Activated naive CD4-positive, alpha-beta T cell treated with anti-CD3 and anti-CD28 coated beads for 36 hours (primary cell): Measurements from ENCODE around the gene IZUMO4. TPM values are rescaled to one million over a fixed set of nuclear protein-coding genes. Genes with fewer than 3 reads are reported as not detected.
A peak's percentile ranks its signal among the peaks of the same experiment; 100 is the strongest.
"Not testable (repeated sequence)": the region's sequence is repeated elsewhere in the genome, so short reads cannot be mapped to it uniquely, and the experiment has no call there.

ENCODE experiments used
- CTCF ChIA-PET: fragments of 350-600 bp; sonication (Branson Sonifier 250); formaldehyde crosslinking; loops from one replicate; lab custom pipeline; 2021; ENCODE audit warnings: antibody characterized with exemption; lab: Charles Lee
- DNase-seq: peaks from one replicate; pipeline ENCODE4 v3.0.0-alpha.2; 2020
- H3K27ac Mint-ChIP-seq: one replicate; pipeline ENCODE4 v1.8.0; 2021; ENCODE audit warnings: mild to moderate bottlenecking, mixed read lengths
- H3K27me3 Mint-ChIP-seq: one replicate; pipeline ENCODE4 v1.8.0; 2021; ENCODE audit warnings: low read depth, mixed read lengths
- H3K36me3 Mint-ChIP-seq: one replicate; pipeline ENCODE4 v1.8.0; 2021; ENCODE audit warnings: low read depth, mixed read lengths
- H3K4me1 Mint-ChIP-seq: one replicate; pipeline ENCODE4 v1.8.0; 2021; ENCODE audit warnings: low read depth, mixed read lengths
- H3K4me3 Mint-ChIP-seq: one replicate; pipeline ENCODE4 v1.8.0; 2021; ENCODE audit warnings: mild to moderate bottlenecking, moderate library complexity, mixed read lengths
- H3K9me3 Mint-ChIP-seq: one replicate; pipeline ENCODE4 v1.8.0; 2021; ENCODE audit warnings: mixed read lengths
- intact Hi-C: fragments of 100-400 bp; cut with micrococcal nuclease; formaldehyde crosslinking; loops from one replicate; pipeline ENCODE4 v1.15.1; 2023
- total RNA-seq, 2 experiments: library from RNA; stranded (reverse); gene quantifications; one replicate each; pipeline ENCODE4 v1.2.3, GENCODE V29; 2021

IZUMO4 gene
- total RNA-seq, 2 experiments from 2014 or later: 13.1 to 14.2 TPM

DNA sequence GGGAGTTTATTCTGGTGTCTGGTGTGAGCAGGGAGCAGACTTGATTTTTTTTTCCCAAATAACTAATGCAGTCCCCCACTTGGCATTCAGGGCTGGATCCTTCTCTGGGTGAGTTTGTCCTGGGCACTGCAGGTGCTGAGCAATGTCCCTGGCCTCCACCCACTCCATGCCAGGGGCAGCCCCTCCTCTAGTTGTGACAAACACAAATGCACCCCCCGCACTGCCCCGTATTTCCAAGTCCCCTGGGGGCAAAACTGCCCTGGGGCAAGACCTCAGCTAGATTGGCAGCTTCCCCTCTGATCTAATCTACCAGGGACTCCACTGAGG is 7.0 kb upstream of the IZUMO4 start:
- Mint-ChIP-seq H3K9me3 (no peaks in the 10 kb centered on the region), H3K27me3 (no peaks in the 10 kb centered on the region), H3K4me1 (peaks cover 73% of the 10 kb centered on the region), H3K4me3 (peak overlapping the region; percentile 43), H3K27ac (peak overlapping the region; percentile 85), H3K36me3 (peaks cover 11% of the 10 kb centered on the region)
- CTCF ChIA-PET: no interaction called here
- no peak for DNase-seq
- intact Hi-C loops: loop anchor here (10.0 kb wide), 1 partner anchor 525 kb away; no protein-coding TSS in a partner anchor

- not testable (repeated sequence) for H3K27me3 Mint-ChIP-seq, H3K4me3 Mint-ChIP-seq, H3K27ac Mint-ChIP-seq, H3K36me3 Mint-ChIP-seq, DNase-seq, H3K9me3 Mint-ChIP-seq
- H3K4me1 Mint-ChIP-seq: peaks cover 67% of the 10 kb centered on the region
- CTCF ChIA-PET: interaction anchor here (0.7 to 1.5 kb wide), 2 partner anchors 8 to 97 kb away, joined by 4 to 8 read pairs; no protein-coding TSS in a partner anchor
- intact Hi-C loops: loop anchor here (10.0 kb wide), 1 partner anchor 523 kb away; no protein-coding TSS in a partner anchor
Observed at GRCh38 chr19:2091926-2092525, 4.7 kb upstream of the IZUMO4 start.

GRCh38 chr19:2096034-2096479 is 658 bp upstream of the IZUMO4 start, which contains the start of gene MOB3A:
MOB3A (minus strand) TSS chr19:2096326; CDS start chr19:2078560, 17,766 bp downstream.
- H3K36me3 Mint-ChIP-seq: peaks cover 5% of the 10 kb centered on the region
- intact Hi-C loops: loop anchor here (1.0 to 10.0 kb wide), 12 partner anchors 11 to 519 kb away; partner anchors contain the start of genes AP3D1, KLF16, PLEKHJ1 and SF3A2
- CTCF ChIA-PET: interaction anchor here (0.7 to 2.1 kb wide), 3 partner anchors 14 to 56 kb away, joined by 3 to 7 read pairs (median 3); partner anchors contain the start of gene AP3D1
- peak within 1 kb of the TSS; percentile 94 for H3K4me3 Mint-ChIP-seq
- H3K4me1 Mint-ChIP-seq: peaks cover 38% of the 10 kb centered on the region
- H3K27ac Mint-ChIP-seq: peak within 1 kb of the TSS; percentile 92
- DNase-seq: peak; percentile 84
- H3K27me3 Mint-ChIP-seq: no peaks in the 10 kb centered on the region
- no peaks in the 10 kb centered on the region for H3K9me3 Mint-ChIP-seq

DNA sequence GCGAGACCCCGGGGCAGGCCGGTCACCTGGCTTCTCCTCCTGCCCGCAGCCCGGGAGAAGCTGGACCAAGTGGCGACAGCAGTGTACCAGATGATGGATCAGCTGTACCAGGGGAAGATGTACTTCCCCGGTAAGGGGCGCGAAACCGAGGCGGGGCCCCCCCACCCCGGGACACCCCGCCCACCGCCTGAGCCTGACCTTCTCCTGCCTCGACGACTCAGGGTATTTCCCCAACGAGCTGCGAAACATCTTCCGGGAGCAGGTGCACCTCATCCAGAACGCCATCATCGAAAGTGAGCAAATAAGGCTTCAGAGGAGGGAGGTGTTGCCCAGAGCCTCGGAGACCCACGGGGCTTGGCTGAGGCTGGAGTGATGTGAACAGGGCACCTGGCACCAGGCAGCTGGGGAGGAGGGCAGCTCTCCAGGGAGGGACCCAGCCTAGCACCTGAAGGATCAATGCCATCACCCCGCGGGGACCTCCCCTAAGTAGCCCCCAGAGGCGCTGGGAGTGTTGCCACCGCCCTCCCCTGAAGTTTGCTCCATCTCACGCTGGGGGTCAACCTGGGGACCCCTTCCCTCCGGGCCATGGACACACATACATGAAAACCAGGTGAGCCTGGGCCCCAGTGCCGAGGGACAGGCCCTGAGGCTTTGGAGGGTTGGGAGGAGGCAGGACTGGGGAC is 629 bp downstream of the IZUMO4 start:
- CTCF ChIA-PET: interaction anchor here (1.1 to 1.2 kb wide), 2 partner anchors 167 to 294 kb away, joined by 3 read pairs; no protein-coding TSS in a partner anchor
- Mint-ChIP-seq H3K4me1 (peaks cover 33% of the 10 kb centered on the region), H3K27me3 (no peaks in the 10 kb centered on the region), H3K27ac (peak overlapping the region; percentile 86), H3K4me3 (peak overlapping the region; percentile 81), H3K36me3 (peaks cover 9% of the 10 kb centered on the region), H3K9me3 (no peaks in the 10 kb centered on the region)
- intact Hi-C loops: loop anchor here (1.0 to 10.0 kb wide), 5 partner anchors 68 to 517 kb away; partner anchors contain the start of genes KLF16 and TCF3
- peak; percentile 88 for DNase-seq

DNA sequence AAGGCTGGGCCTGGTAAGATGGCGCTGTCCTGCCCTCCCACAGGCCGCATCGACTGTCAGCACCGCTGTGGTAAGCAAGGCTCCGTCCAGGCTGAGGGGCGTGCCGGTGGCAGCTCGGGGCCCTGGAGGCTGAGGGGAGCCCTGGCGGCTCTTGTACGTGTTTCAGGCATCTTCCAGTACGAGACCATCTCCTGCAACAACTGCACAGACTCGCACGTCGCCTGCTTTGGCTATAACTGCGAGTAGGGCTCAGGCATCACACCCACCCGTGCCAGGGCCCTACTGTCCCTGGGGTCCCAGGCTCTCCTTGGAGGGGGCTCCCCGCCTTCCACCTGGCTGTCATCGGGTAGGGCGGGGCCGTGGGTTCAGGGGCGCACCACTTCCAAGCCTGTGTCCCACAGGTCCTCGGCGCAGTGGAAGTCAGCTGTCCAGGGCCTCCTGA is 1.2 kb downstream of the IZUMO4 start:
- H3K27me3 Mint-ChIP-seq: no peaks in the 10 kb centered on the region
- CTCF ChIA-PET: interaction anchor here (1.1 to 1.2 kb wide), 2 partner anchors 168 to 294 kb away, joined by 3 read pairs; no protein-coding TSS in a partner anchor
- intact Hi-C loops: loop anchor here (1.0 to 10.0 kb wide), 5 partner anchors 67 to 517 kb away; partner anchors contain the start of genes KLF16 and TCF3
- H3K4me1 Mint-ChIP-seq: peaks cover 30% of the 10 kb centered on the region
- no peak overlapping the region for H3K27ac Mint-ChIP-seq
- DNase-seq: no peak
- no peaks in the 10 kb centered on the region for H3K9me3 Mint-ChIP-seq
- H3K4me3 Mint-ChIP-seq: peak overlapping the region; percentile 81
- H3K36me3 Mint-ChIP-seq: peaks cover 9% of the 10 kb centered on the region

DNA sequence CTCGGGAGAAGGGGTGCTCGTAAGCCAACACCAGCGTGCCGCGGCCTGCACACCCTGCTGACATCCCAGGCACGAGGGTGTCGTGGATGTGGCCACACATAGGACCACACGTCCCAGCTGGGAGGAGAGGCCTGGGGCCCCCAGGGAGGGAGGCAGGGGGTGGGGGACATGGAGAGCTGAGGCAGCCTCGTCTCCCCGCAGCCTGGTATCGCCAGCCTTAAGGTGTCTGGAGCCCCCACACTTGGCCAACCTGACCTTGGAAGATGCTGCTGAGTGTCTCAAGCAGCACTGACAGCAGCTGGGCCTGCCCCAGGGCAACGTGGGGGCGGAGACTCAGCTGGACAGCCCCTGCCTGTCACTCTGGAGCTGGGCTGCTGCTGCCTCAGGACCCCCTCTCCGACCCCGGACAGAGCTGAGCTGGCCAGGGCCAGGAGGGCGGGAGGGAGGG is 2.4 kb downstream of the IZUMO4 start:
- H3K27ac Mint-ChIP-seq: no peak overlapping the region
- no peak overlapping the region for H3K4me3 Mint-ChIP-seq
- CTCF ChIA-PET: no interaction called here
- peaks cover 14% of the 10 kb centered on the region for H3K36me3 Mint-ChIP-seq
- DNase-seq: no peak
- intact Hi-C loops: loop anchor here (5.0 to 10.0 kb wide), 4 partner anchors 202 to 516 kb away; partner anchors contain the start of genes KLF16 and TCF3
- no peaks in the 10 kb centered on the region for H3K27me3 Mint-ChIP-seq
- H3K4me1 Mint-ChIP-seq: peaks cover 21% of the 10 kb centered on the region
- H3K9me3 Mint-ChIP-seq: no peaks in the 10 kb centered on the region

- H3K9me3 Mint-ChIP-seq: peaks cover 2% of the 10 kb centered on the region
- H3K36me3 Mint-ChIP-seq: peaks cover 19% of the 10 kb centered on the region
- no peak overlapping the region for H3K4me3 Mint-ChIP-seq
- H3K27me3 Mint-ChIP-seq: no peaks in the 10 kb centered on the region
- H3K4me1 Mint-ChIP-seq: peaks cover 12% of the 10 kb centered on the region
- no peak for DNase-seq
- intact Hi-C loops: loop anchor here (5.0 to 10.0 kb wide), 4 partner anchors 203 to 515 kb away; partner anchors contain the start of genes KLF16 and TCF3
- CTCF ChIA-PET: no interaction called here
- H3K27ac Mint-ChIP-seq: no peak overlapping the region
Observed at GRCh38 chr19:2099937-2100718, 3.4 kb downstream of the IZUMO4 start.

DNA sequence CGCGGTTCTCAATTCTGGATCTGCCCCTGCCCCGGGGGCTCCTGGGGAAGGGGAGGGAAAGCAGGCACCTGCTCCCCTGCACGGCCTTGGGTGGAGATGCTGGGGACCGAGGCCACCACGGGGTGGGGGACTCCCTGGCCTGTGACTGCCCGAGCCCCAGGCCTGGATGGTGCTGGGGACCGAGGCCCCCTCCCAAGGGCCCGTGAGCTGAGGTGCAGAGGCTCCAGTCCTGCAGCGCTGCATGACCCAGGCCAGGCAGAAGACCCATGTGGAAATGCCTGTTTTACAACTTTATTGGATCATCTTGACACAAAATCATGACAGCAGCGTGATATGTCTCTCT is 4.0 kb downstream of the IZUMO4 start:
- DNase-seq: no peak
- peaks cover 11% of the 10 kb centered on the region for H3K4me1 Mint-ChIP-seq
- H3K36me3 Mint-ChIP-seq: peaks cover 25% of the 10 kb centered on the region
- intact Hi-C loops: no loop called here
- H3K27me3 Mint-ChIP-seq: no peaks in the 10 kb centered on the region
- H3K9me3 Mint-ChIP-seq: peaks cover 4% of the 10 kb centered on the region
- CTCF ChIA-PET: no interaction called here
- no peak overlapping the region for H3K27ac Mint-ChIP-seq
- no peak overlapping the region for H3K4me3 Mint-ChIP-seq

- peaks cover 11% of the 10 kb centered on the region for H3K4me1 Mint-ChIP-seq
- no peak overlapping the region for H3K4me3 Mint-ChIP-seq
- peaks cover 6% of the 10 kb centered on the region for H3K9me3 Mint-ChIP-seq
- H3K27me3 Mint-ChIP-seq: no peaks in the 10 kb centered on the region
- CTCF ChIA-PET: no interaction called here
- H3K27ac Mint-ChIP-seq: no peak overlapping the region
- no peak for DNase-seq
- intact Hi-C loops: no loop called here
- peaks cover 34% of the 10 kb centered on the region for H3K36me3 Mint-ChIP-seq
Observed at GRCh38 chr19:2101417-2102335, 5.0 kb downstream of the IZUMO4 start.

- Mint-ChIP-seq H3K4me1 (no peaks in the 10 kb centered on the region), H3K27ac (no peak overlapping the region)
Observed at GRCh38 chr19:2103045-2103707, 6.5 kb downstream of the IZUMO4 start.

More at GRCh38 chr19:2103045-2103707, 6.5 kb downstream of the IZUMO4 start:
- CTCF ChIA-PET: no interaction called here
- H3K4me3 Mint-ChIP-seq: no peak overlapping the region
- H3K36me3 Mint-ChIP-seq: peaks cover 46% of the 10 kb centered on the region
- H3K9me3 Mint-ChIP-seq: peaks cover 7% of the 10 kb centered on the region
- H3K27me3 Mint-ChIP-seq: no peaks in the 10 kb centered on the region
- DNase-seq: no peak
- intact Hi-C loops: no loop called here
